Chondrocyte (in vitro differentiated cells): ENCODE data around the gene AIRE. TPM values are rescaled to one million over a fixed set of nuclear protein-coding genes. Genes with fewer than 3 reads are reported as not detected.
"Not testable (repeated sequence)": the region's sequence is repeated elsewhere in the genome, so short reads cannot be mapped to it uniquely, and the experiment has no call there.

Source experiments
- DNase-seq: peaks from one replicate; pipeline ENCODE4 v3.0.0; 2021; ENCODE audit warnings: mixed read lengths, low spot score
- H3K27ac Mint-ChIP-seq: one replicate; pipeline ENCODE4 v1.8.0; 2021; ENCODE audit warnings: mild to moderate bottlenecking, moderate library complexity, mixed read lengths; ENCODE audit not compliant: unreplicated experiment
- H3K27me3 Mint-ChIP-seq: 2 replicates; pipeline ENCODE4 v1.8.0; 2021; ENCODE audit warnings: low read depth, mixed read lengths
- H3K36me3 Mint-ChIP-seq: 2 replicates; pipeline ENCODE4 v1.8.0; 2021; ENCODE audit warnings: low read depth, mixed read lengths
- H3K4me1 Mint-ChIP-seq: 2 replicates; pipeline ENCODE4 v1.8.0; 2021; ENCODE audit warnings: low read depth, mild to moderate bottlenecking, mixed read lengths
- H3K4me3 Mint-ChIP-seq: one replicate; pipeline ENCODE4 v1.8.0; 2021; ENCODE audit warnings: mild to moderate bottlenecking, moderate library complexity, mixed read lengths; ENCODE audit not compliant: unreplicated experiment
- H3K9me3 Mint-ChIP-seq: 2 replicates; pipeline ENCODE4 v1.8.0; 2021; ENCODE audit warnings: low read depth, mixed read lengths
- CTCF ChIP-seq: fragments of 200-600 bp; sonication (generic); IDR thresholded peaks from 2 replicates; pipeline ENCODE4 v1.5.0; 2021; ENCODE audit warnings: antibody characterized with exemption, mild to moderate bottlenecking, moderate library complexity
- total RNA-seq: library from RNA; stranded (reverse); gene quantifications from 3 replicates; pipeline ENCODE4 v1.2.1, GENCODE V29; 2021

AIRE gene
- total RNA-seq, 1 donor from 2014 or later, result not detected

DNA sequence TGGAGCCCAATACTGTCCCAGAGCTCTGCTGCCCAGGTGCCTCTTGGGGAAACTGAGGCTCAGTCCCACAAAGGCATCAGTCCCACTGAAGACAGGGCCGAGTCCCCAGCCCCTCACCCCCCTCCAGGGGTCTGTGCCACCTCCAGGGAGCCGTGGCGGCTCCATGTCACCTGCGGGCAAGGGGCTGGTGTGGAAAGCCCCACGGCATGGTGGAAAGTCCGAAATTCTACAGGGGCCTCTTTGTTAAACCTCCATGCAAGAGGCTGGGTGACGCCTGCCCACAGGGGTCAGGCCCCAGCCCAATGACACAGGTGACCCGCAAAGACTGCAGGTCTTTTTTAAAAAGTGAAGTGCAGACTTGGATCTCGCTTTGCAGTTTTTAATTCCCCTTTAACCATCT is 3.3 kb upstream of the AIRE start:
- H3K27me3 Mint-ChIP-seq, result peaks cover 8% of the 10 kb centered on the region
- H3K4me1 Mint-ChIP-seq, result peaks cover 6% of the 10 kb centered on the region
- no peak overlapping the region for H3K4me3 Mint-ChIP-seq
- H3K27ac Mint-ChIP-seq, result no peak overlapping the region
- no peak for TF ChIP-seq CTCF
- no peak for DNase-seq
- H3K9me3 Mint-ChIP-seq, result no peaks in the 10 kb centered on the region
- no peaks in the 10 kb centered on the region for H3K36me3 Mint-ChIP-seq

DNA sequence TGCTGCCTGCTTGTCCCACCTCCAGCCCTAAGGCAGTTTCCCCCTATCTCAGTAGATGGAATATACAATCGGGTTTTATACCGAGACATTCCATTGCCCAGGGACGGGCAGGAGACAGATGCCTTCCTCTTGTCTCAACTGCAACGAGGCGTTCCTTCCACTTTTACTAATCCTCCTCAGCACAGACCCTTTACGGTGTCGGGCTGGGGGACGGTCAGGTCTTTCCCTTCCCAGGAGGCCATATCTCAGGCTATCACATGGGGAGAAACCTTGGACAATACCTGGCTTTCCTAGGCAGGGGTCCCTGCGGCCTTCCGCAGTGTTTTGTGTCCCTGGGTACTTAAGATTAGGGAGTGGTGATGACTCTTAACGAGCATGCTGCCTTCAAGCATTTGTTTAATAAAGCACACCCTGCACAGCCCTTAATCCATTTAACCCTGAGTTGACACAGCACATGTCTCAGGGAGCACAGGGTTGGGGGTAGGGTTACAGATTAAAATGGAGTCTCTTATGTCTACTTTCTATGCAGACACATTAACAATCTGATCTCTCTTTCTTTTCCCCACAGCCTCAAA is 2.4 kb upstream of the AIRE start:
- H3K4me1 Mint-ChIP-seq, H3K4me3 Mint-ChIP-seq, H3K36me3 Mint-ChIP-seq, DNase-seq, H3K27me3 Mint-ChIP-seq, H3K9me3 Mint-ChIP-seq, H3K27ac Mint-ChIP-seq: not testable (repeated sequence)

DNA sequence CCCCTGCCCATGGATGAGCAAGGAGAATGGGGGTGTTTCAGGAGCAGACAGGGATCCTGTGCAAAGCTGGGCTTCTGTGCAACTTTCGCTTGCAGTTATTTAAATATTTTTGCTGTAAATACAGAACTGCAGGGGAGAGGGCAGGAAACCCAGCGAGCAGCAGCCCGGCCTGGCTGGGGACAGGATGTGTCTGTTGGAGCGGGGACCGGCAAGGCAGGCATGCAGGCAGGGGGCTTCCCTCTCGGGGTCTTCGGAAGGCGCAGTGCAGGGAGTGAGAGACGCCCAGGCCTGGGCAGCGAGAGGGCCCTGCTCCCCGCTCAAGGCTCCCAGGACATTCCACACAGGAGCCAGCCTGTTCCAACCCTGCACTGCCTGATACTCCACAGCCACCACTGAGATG is 1.7 kb upstream of the AIRE start:
- TF ChIP-seq CTCF, result no peak

DNA sequence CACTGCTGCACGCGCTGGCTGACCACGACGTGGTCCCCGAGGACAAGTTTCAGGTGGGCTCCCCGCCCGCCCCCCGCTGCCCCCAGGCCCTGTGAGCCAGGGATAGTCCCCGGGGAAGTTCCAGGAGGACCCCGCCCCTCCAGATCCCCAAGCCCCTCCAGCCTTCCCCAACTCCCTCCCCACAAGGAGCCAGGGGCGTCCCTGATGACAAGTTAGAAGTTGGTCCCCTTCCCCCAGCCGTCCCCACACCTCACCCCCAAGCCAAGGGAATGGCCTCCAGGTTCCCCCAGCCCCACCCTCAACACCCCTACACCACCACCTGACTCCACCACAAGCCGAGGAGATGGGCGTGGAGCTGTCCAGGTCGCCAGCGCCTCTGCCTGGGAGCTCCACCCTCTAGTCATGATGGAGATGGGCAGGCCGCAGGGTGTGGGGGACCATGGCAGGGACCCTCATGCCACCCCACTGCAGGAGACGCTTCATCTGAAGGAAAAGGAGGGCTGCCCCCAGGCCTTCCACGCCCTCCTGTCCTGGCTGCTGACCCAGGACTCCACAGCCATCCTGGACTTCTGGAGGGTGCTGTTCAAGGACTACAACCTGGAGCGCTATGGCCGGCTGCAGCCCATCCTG is 525 bp downstream of the AIRE start:
- no peaks in the 10 kb centered on the region for H3K36me3 Mint-ChIP-seq
- DNase-seq, result no peak
- no peak overlapping the region for H3K4me3 Mint-ChIP-seq

More for the DNA sequence above, 1.7 kb upstream of the AIRE start:
- no peak overlapping the region for H3K4me3 Mint-ChIP-seq
- H3K27me3 Mint-ChIP-seq, result peaks cover 7% of the 10 kb centered on the region
- no peaks in the 10 kb centered on the region for H3K36me3 Mint-ChIP-seq
- H3K9me3 Mint-ChIP-seq, result no peaks in the 10 kb centered on the region
- no peak for DNase-seq
- peaks cover 6% of the 10 kb centered on the region for H3K4me1 Mint-ChIP-seq
- H3K27ac Mint-ChIP-seq, result no peak overlapping the region

DNA sequence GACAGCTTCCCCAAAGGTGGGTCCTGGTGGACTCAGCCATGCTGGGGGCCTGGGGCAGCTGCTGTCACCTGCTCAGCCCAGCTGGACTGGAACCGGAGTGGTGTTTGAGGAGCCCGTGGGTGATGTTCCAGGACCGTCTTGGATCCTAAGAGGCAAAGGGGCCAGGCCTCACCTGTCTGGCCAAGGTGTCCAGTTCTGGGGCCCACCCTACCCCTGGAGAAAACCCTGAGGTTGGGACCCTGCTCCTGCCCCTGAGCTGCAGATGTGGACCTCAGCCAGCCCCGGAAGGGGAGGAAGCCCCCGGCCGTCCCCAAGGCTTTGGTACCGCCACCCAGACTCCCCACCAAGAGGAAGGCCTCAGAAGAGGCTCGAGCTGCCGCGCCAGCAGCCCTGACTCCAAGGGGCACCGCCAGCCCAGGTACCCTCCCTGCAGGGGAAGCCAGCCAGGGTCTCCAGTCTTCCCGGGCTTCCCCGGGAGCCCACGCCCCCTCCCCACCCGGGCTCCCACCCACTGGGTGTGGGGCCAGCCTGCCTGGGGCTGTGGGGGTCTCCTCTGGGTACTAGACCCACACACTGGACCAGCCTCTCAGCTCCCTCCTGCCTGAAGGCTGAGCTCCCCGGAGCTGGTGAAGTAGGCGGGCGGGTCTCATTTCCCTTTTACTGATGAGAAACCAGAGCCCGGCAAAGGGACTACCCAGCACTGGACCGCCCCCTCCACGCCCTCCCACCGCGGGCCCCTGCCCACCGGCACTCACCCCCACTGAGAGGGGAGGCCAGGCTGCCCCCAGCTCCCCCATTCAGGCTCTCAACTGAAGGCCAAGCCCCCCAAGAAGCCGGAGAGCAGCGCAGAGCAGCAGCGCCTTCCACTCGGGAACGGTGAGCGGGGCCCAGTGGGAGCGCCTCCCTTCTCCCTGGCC is 1.3 kb downstream of the AIRE start:
- Mint-ChIP-seq H3K4me1 (no peaks in the 10 kb centered on the region), H3K27me3 (peaks cover 7% of the 10 kb centered on the region), H3K27ac (no peak overlapping the region), H3K4me3 (no peak overlapping the region), H3K9me3 (no peaks in the 10 kb centered on the region), H3K36me3 (no peaks in the 10 kb centered on the region)
- DNase-seq, result no peak
- TF ChIP-seq CTCF, result no peak

More for the DNA sequence above, 525 bp downstream of the AIRE start:
- Mint-ChIP-seq H3K27me3 (peaks cover 7% of the 10 kb centered on the region), H3K9me3 (no peaks in the 10 kb centered on the region), H3K4me1 (no peaks in the 10 kb centered on the region), H3K27ac (no peak overlapping the region)
- no peak for TF ChIP-seq CTCF
